ENCODE data around the gene DOCK4. TPM values are rescaled to one million over a fixed set of nuclear protein-coding genes. Genes with fewer than 3 reads are reported as not detected.

The DOCK4 gene
- total RNA-seq, 1 donor from 2014 or later, result 44.1 TPM

DNA sequence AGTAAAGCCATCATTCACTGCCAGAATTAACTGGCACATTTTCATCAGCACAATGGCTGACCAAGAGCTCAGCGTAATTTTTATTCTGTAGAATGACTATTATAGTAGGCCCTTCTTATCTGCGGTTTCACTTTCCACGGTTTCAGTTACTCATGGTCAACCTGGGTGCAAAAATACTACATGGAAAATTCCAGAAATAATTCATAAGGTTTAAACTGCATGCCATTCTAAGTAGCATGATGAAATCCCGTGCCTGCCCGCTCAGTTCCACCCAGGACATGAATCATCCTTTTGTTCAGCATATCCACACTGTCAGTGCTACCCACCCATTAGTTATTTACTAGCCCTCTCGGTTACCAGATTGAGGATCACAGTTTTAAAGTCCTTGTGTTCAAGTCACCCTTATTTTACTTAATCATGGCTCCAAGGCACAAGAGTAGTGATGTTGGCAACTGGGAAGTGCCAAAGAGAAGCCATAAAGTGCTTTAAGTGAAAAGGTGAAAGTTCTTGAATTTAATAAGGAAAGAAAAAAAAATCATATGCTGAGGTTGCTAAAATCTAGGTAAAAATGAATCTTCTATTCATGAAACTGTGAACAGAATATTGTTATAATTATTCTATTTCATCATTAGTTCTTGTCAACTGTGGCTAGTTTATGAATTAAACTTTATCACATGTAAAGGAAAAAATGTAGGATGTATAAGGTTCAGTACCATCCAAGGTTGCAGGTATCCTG, 204.9 kb downstream of the DOCK4 start:
- peak overlapping the region; percentile 89 for H3K27ac Mint-ChIP-seq (ENCODE audit: unreplicated experiment)
- no peak for DNase-seq (ENCODE audit: extremely low spot score, unreplicated experiment)
- H3K9me3 Mint-ChIP-seq (ENCODE audit: unreplicated experiment), result no peaks in the 10 kb centered on the region
- H3K4me3 Mint-ChIP-seq (ENCODE audit: unreplicated experiment), result peak overlapping the region; percentile 0
- TF ChIP-seq CTCF (IDR thresholded peaks at IDR 0.05), result no peak
- H3K36me3 Mint-ChIP-seq (ENCODE audit: unreplicated experiment), result peaks cover 8% of the 10 kb centered on the region
- H3K4me1 Mint-ChIP-seq (ENCODE audit: unreplicated experiment), result peaks cover 47% of the 10 kb centered on the region
- H3K27me3 Mint-ChIP-seq (ENCODE audit: unreplicated experiment), result no peaks in the 10 kb centered on the region

GRCh38 chr7:111998326-111998725, 207.9 kb downstream of the DOCK4 start:
- Mint-ChIP-seq H3K9me3 (ENCODE audit: unreplicated experiment) (no peaks in the 10 kb centered on the region), H3K27ac (ENCODE audit: unreplicated experiment) (peak overlapping the region; percentile 32), H3K27me3 (ENCODE audit: unreplicated experiment) (no peaks in the 10 kb centered on the region), H3K4me3 (ENCODE audit: unreplicated experiment) (no peak overlapping the region), H3K36me3 (ENCODE audit: unreplicated experiment) (peaks cover 8% of the 10 kb centered on the region), H3K4me1 (ENCODE audit: unreplicated experiment) (peaks cover 30% of the 10 kb centered on the region)
- TF ChIP-seq CTCF (IDR thresholded peaks at IDR 0.05), result no peak
- no peak for DNase-seq (ENCODE audit: extremely low spot score, unreplicated experiment)

DNA sequence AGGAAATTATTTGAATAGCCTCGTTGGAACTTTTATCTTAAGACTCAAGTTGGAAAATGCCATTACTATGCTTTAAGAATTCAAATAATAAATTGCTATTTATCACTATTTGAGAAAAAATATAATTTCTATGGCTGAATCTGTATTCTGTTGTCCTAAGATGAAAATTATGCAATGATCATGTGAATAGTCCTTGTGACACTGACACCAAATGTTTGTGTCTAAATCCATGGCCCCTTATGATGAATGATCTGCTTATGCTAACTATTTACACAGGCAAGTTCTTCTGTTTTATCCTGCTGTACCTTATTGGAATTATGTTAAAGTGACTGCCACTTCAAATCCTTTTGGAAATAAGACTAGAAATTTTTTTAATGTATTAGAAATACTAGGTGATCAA, 208.7 kb downstream of the DOCK4 start:
- Mint-ChIP-seq H3K4me1 (ENCODE audit: unreplicated experiment) (peaks cover 38% of the 10 kb centered on the region), H3K4me3 (ENCODE audit: unreplicated experiment) (no peak overlapping the region), H3K27me3 (ENCODE audit: unreplicated experiment) (no peaks in the 10 kb centered on the region), H3K9me3 (ENCODE audit: unreplicated experiment) (no peaks in the 10 kb centered on the region), H3K27ac (ENCODE audit: unreplicated experiment) (no peak overlapping the region), H3K36me3 (ENCODE audit: unreplicated experiment) (peaks cover 2% of the 10 kb centered on the region)
- DNase-seq (ENCODE audit: extremely low spot score, unreplicated experiment), result no peak
- no peak for TF ChIP-seq CTCF (IDR thresholded peaks at IDR 0.05)

- TF ChIP-seq CTCF (IDR thresholded peaks at IDR 0.05), result no peak
- H3K27me3 Mint-ChIP-seq (ENCODE audit: unreplicated experiment), result no peaks in the 10 kb centered on the region
- no peak overlapping the region for H3K4me3 Mint-ChIP-seq (ENCODE audit: unreplicated experiment)
- peaks cover 25% of the 10 kb centered on the region for H3K4me1 Mint-ChIP-seq (ENCODE audit: unreplicated experiment)
- H3K36me3 Mint-ChIP-seq (ENCODE audit: unreplicated experiment), result peaks cover 23% of the 10 kb centered on the region
- no peak for DNase-seq (ENCODE audit: extremely low spot score, unreplicated experiment)
- H3K27ac Mint-ChIP-seq (ENCODE audit: unreplicated experiment), result peak overlapping the region; percentile 75
- H3K9me3 Mint-ChIP-seq (ENCODE audit: unreplicated experiment), result no peaks in the 10 kb centered on the region
These were observed 213.6 kb downstream of the DOCK4 start for GRCh38 chr7:111992601-111993000.

DNA sequence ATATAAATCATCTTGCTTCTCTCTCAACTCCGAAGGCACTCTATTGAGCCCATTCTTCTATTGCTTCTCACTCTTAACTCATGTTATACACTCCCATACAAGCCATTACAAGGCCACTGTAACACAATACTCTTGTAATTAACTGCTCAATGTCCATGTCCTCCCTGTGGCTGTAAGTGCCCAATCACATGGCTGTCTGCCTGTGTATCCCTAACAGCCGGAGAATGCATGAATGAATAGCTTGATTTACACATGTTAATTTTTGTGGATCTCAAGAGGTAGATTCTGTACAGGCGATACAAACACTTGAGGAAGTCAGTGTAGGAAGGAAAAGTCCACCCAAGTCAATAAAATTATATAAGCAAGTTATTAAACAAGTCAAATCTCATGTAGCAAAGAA, 215.6 kb downstream of the DOCK4 start:
- Mint-ChIP-seq H3K4me1 (ENCODE audit: unreplicated experiment) (peaks cover 34% of the 10 kb centered on the region), H3K27me3 (ENCODE audit: unreplicated experiment) (no peaks in the 10 kb centered on the region), H3K27ac (ENCODE audit: unreplicated experiment) (no peak overlapping the region), H3K9me3 (ENCODE audit: unreplicated experiment) (no peaks in the 10 kb centered on the region), H3K36me3 (ENCODE audit: unreplicated experiment) (peaks cover 37% of the 10 kb centered on the region), H3K4me3 (ENCODE audit: unreplicated experiment) (no peak overlapping the region)
- TF ChIP-seq CTCF (IDR thresholded peaks at IDR 0.05), result no peak
- no peak for DNase-seq (ENCODE audit: extremely low spot score, unreplicated experiment)

Data from osteocyte (in vitro differentiated cells).